GM18520 (cell line): ENCODE measurements around the gene MYOD1.

Experiments
- ATAC-seq: cut with Tn5 transposase; IDR thresholded peaks from one replicate; pipeline ENCODE4 v1.9.1; 2021; ENCODE audit not compliant: unreplicated experiment

Gene MYOD1

DNA sequence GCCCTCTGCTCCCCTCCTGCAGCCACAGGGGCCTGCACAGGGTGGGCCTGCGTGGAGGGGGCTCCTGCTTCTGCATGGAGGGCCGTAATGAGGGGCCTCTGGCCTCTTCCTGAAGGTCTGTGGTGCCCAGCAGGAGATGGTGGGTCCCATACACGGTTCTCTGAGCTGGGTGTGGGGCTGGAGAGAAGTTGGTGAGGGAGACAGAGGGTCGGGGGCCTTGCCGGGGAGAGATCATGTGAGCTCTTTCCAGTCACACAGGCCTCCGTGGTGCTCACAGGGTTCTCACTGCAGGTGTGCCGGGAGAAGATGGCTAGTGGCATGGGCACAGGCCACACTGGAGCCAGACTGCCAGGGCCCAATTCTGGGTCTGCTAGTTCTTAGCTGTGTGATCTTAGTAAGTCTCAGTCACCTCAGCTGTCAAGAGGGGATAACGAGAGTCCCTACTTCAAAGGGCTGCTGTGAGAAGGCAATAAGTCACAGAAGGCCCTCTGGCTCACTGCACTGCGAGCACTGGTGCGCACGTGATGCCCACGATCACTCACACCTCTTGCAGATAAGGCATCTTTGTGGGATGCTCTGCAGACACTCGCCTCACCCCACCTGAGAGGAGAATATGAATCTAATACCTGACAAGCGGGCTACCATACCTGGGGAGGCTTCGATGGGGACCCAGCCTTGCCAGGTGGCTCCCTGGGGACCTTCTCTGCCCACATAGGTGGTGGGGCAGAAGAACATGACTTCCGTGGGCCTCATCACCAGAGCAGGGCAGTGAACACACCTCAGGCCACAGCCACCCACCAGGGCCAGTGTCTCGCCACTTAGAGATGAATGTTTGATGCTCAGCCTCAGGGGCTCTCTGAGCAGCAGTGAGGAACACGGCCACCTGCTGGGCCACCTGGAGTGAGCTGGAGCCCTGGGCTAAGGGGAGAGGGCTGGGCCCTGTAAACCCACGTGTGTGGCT is 29.7 kb downstream of the MYOD1 start:
- no peak for ATAC-seq

DNA sequence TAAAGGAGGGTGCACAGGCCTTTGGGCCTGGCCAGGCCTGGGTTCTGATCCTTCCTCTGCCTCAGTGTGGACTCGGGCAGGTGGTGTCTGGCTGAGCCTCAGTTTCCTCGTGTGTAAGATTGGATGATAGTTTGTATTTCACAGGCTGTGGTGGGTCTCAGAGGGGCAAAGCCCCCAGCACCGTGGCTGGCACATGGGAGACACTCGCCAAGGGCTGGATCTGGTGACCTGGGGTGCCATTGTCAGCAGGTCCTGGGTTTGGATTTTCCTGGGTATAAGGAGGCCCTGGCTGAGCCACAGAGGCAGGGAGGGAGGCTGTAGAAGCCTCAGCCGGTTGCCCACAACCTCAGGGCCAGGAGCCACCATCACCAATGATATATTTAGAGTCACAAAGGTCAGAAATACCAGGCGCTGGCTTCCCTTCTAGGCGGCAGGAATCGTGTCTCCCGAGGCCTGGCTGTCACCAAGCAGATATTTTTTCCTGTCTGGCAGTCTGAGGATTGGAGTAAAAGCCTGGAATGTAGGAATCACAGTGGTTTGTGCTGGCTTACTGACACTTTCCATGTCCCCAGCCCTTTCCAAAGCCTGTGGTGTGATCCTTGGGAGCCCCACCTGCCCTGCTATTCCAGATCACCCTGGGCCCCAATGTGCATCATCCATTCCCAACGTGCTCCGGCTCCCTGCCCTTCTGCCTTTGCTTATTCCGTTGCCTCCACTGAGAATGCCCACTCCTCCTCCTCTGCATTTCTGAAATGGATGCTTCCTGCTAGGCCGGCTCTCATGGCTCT is 30.8 kb downstream of the MYOD1 start:
- no peak for ATAC-seq

DNA sequence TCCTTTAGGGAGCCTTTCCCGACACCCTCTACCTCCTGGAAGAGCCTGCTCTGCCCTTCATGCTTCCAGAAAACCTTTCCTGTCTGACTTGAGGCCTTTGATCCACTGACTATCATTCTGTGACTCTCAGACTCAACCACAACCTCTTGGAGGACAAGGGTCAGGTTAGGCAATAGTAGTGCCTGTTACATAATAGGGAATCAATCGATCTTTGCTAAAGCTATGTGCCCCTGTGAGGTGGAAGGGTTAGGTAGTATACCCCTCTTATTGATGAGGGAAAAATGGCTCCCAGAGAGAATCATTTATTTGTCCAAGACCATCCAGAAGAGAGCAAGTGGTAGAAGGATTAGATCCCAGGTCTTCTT is 31.4 kb downstream of the MYOD1 start:
- ATAC-seq = no peak

DNA sequence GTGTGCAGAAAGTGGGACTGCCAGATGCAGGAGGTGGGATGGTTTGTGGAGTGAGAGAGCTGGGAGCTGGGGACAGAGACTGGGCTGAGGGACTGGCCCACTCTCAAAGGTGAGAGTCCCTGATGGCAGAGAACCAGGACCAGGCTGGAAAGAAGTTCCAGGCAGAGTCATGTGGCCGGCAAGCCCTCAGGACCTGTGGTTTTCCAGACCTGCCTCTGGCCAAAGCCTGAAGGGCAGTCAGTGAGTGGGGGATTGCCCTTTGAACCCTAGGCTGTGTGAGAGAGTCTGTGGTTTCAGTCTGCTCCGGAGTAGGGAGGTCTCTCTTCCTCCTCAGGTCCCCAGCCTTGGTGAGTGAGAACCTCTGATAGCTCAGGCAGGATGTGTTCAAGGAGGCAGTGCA is 32.2 kb downstream of the MYOD1 start:
- no peak for ATAC-seq

DNA sequence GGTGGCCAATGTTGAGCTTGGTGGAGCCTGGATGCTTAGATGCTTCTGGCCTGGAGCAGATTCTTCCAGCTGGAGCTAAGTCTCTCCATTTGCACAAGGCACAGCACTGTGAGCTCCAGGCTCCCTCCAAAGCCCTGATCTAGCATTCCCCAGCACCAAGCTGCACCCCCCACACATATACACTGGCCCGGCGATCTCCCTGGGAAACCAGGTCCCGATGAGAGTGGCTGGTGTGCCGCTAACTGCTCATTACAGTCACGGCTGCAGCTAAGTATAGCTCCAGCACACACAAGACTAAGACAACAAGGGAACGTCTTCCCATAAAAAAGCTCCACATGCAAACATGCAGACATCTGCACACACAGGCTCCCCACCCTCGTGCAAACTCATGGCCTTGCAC is 32.8 kb downstream of the MYOD1 start:
- no peak for ATAC-seq

DNA sequence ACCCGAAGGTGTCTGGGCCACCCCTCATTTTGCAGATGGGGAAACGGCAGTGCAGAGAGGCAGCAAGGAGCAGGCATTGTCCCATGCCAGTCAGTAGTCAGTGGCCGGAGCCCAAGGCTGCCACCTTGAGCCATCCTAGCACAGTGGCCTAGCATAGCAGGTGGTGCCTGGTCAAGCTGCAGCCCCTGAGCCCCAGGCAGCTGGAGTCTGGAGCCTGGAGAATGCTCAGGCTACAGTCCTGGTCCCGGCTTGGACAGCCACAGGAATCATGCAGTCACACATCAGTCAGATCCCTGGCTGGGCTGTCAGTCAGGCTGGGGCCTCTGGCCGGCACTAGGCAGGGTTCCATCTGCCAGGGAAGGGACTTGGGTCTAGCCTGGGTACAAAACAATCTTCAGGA is 33.8 kb downstream of the MYOD1 start:
- ATAC-seq = no peak

DNA sequence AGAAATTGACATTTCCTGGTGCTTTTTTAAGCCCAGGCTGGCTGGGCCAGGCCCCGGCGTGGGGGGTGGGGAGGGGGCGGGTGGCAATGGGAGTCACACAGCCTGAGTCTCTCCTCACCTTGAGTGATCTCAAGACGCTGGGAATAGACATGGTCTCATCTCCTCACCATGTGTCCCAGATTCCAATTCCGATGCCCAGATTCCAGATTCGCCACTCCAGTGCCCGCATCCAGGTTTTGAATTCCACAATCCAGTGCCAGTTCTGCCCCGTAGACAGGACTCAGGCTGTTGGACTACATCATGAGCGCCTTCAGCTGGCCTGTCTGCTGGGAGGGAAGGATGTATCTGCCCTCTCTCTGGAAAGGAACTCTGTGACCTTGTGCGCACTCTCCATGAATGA is 34.3 kb downstream of the MYOD1 start:
- no peak for ATAC-seq

DNA sequence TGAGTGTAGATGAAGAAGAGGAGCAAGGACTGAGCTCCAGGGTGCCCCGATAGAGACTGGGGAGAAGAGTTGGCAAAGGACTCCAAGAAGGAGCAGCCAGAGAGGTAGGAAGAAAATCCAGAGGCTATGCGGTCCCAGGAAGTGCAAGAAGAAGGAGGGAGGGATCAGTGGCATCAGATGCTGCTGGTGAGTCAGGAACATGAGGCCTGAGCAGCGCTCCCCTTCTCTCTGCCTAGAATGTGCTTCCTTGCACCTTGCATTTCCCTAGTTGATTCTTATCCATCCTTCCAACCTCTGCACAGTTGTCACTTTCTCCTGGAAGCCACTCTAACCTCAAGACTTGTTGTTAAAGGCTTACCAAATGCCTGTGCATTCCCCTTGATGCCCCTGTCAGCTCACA is 36.5 kb downstream of the MYOD1 start:
- ATAC-seq = no peak

DNA sequence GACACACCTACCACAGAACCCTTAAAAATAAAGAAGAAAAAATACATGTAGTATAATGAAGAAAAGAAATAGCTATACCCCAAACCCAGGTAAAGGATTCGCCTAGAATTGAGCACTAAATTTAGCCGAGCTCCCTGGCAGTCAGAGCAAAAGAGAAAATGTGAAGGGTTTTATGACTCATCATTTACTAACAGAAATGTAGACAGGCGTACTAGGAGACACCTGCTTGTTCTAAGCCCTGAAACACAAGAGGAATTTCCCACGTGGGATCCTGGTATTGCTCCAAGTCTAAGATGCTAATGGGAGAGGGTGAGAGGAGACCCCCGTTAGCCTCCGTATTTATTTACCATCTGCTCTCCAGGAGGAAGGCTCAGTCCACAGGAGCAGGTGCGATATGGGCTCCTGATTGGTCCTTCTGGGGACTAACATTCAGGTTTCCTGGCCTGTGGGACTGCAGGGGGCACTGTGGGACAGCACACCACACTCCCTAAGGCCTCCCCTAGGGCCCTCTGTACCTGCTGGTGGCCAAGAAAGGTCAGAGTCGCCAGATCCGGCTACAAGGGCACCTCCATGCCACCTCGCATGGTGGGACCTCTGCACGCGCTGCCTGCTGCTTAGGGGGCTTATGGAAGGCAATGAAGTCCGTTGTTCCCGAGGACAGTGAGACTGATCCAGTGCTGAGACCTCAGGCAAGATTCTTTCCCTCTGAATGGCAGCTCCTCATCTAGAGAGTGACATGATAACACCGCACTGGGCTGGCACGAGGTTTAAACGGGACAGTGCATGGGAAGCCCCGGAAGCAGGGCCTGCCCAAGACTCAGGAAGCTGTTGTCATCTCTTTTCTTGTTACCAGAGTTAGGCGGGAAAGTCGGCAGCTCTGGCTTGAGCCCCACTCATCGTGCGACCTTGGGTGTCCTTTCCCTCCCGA is 41.0 kb downstream of the MYOD1 start:
- no peak for ATAC-seq

DNA sequence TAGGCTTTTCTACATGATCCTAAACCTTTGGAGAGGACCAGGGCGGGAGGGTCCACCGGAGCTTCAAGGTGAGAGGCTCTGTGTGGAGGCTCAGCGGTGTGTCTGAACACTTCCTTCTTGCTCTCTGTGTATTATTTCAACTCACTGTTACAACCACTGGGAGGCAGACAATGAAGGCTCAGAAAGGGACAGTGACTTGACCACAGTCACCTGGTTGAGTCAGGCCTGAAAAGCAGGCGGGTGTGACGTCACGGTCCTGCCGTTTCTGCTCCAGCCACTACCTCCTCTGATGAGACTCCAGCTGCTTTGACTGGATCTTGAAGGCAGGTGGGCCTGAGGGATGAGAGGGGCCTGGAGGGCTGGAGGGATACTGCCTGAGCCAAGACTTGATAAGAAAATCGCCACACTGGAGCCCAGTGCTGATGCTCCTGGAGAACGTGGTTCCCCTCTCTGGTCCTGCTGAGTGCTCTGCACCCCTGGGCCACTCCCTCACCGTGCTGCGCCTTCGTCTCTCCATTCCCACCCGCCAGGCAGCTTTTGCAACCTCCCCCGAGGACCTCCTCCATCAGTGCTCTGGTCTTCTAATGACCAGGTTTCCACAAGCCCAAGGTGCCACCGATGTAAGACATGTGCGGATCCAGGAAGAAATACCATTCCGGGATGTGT is 43.1 kb downstream of the MYOD1 start:
- ATAC-seq = peak; percentile 87

DNA sequence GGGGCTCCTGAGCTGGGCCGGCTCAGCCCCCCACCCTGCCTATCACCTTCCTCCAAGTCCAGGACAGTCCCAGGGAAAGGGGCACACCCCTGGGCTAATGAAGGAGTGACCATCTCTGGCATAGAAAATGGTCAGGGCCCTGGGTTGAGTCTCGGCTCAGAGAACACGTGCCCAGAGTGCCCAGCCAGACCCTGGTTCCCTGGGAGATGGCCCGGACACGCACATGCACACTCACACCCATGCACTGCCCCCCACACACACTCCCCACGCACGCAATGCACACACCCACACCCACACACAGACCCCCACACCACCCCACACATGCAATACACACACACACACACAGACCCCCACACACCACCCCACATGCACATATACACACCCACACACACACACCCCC is 43.9 kb downstream of the MYOD1 start:
- no peak for ATAC-seq

DNA sequence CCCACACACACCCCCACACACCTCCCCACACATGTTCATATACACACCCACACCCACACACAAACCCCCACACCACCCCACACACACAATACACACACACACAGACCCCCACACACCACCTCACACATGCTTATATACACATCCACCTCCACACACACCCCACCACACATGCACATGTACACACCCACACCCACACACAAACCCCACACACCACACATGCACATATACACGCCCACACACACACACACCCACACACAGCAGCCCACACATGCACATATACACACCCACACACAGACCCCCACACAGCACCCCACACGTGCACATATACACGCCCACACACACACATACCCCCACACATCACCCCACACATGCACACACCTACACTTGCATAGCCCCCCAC is 44.3 kb downstream of the MYOD1 start:
- no peak for ATAC-seq

DNA sequence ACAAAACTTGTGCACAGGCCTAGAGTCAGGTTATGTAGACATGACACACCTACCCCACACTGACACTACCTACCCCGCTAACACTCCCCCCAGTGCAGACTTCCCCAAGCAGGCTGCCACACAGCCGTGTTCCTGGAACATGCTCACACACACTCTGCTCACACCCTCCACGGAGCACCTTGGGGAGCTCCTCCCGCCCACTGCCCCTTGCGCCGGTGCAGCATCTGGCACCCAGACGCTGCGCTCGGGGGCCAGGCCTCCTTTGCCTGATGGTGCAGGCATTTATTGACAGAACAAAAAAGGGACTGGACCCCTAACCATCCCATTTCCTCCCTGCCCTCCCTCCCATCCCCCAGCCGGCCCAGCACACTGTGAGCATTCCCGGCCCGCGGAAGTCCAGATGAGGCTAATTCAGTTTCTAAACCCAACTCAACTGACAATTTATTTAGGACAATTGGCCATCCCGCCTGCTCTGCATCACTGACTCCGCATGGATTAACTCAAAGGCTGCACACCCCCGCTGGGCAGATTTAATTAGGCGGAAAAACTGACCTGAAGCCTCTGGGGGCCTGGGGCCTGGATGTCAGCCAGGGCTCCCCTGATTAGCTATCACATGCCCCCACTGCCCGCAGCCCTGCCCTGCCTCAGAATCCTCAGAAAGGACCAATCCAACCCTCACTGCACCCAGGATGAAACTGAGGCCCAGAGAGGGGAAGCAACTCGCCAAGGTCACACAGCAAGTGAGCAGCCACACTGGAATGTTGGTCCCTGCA is 45.3 kb downstream of the MYOD1 start:
- no peak for ATAC-seq

DNA sequence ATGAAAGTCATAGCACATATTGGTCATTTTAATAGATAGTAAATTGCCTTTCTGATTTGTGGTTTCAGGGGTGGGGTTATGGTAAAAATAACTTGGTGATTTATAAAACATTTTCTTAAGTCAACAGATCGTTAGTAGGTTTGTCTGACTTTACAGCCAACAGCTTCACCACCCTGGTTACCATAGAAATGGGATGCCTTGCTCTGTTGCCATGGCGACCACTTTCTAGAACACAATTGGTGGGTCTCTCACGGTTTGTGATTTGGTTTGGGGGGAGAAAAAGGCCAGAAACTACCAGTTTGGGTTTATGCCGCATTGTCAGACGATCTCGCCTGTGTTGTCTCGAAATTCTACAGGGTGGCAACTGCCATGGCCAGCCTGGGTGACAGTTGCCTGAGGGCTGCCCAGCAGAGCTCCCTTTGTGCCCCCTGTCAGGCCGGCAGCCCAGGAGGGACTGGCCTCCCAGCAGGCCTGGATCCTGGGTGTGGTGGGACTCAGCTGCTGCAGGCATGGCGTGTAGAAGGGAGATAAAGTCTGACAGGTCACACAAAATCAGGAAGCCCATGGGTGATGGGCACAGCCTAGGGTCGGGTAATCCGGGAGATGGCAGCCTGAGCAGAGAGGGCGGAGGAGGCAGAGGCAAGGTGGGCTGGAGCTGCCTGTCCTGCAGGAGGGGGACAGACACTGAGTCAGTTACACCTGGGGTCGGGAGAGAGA is 46.1 kb downstream of the MYOD1 start:
- no peak for ATAC-seq

DNA sequence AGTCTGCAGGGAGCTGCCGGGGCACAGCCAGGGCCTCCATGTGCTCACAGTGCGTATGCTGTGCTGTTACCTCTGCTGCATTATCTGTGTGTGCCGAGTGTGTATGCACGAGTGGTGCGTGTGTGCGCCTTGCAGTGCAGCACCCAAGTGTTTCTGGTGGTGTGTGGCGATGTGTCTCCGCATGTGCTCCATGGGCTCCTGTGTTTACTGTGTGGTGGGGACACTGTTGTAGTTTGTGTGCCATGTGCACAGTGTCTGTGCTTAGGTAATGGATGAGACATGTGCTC is 46.6 kb downstream of the MYOD1 start:
- no peak for ATAC-seq

DNA sequence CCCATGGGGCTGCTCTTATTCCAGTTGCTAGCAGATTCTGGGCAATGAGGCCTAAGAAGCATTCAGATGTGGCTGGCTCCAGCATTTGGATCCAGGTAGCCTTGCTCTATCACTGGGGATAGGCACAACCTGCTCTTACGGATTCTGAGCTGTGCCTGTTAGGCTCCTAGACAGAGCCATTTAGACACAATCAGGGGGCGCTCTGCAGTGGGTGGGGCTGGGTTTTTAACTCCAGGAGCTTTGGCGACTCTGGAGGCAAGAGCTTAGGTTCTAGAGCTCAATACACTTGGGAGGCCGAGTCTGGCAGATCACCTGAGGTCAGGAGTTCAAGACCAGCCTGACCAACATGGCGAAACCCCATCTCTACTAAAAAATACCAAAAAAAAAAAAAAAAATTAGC is 47.2 kb downstream of the MYOD1 start:
- no peak for ATAC-seq

DNA sequence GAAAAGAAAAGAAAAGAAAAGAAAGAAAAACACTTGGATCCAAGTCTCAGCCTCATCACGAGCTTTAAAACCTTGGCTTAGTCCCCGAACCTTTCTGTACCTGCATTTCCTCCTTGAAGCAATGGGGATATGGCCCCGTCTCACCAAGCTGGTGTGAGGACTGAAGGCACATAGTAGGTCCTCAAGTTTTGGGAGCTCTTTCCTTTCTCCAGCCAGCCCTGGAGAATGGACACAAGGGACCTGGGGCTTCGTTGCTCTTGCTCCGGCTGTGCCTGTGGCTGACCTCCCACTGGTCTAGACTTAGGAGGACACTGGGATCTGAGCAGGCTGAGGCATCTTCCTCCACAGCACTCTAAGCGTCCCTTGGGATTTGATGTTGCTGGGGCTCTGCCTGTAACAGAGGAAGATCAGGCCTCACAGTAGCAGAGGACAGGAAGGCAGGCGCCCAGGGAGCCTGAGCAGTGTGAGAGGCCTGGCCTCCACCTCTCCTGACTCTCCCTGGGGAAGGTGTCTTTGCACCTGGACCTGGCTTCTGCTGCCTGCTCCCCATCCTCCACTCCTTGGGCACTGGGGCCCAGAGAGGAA is 48.0 kb downstream of the MYOD1 start:
- ATAC-seq = no peak

DNA sequence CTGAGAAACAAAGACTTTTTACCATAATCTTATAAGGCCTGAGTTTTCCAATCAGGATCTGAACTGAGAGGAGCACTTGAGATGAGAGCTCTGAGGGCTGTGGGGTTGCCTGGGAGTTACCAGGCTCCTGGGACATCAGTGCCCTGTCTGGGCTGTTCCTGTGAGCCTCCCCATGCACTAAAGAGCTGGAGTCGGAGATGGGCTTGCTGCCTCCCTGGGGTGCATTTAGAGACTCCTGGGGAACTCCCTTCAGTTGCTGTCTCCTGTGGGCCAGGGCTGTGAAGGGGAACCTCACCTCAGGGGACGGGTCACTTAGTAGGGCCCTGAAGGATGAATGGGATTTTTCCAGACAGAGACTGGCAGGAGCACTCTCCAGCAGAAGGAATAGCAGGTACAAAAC is 48.5 kb downstream of the MYOD1 start:
- no peak for ATAC-seq

DNA sequence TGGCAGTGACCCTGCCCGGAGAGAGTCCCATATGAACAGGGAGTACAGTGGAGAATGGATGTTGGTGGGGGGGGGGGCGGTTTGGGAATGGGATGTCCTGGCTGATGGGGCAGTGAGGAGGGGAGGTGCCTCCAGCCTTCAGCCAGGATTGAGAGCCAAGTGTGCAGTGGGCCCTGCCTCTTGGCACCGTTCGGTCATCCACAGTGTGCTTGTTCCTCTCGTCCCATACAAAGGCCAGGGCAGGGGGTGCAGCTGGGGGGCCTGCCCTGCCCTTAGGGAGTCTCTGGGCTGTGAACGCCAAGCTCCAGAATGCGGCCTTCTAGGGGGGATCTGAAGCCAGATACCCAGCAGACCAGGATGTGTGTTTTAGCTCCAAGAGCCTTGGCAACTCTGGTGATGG is 49.2 kb downstream of the MYOD1 start:
- no peak for ATAC-seq
